ENCODE data around the gene PAH.

DNA sequence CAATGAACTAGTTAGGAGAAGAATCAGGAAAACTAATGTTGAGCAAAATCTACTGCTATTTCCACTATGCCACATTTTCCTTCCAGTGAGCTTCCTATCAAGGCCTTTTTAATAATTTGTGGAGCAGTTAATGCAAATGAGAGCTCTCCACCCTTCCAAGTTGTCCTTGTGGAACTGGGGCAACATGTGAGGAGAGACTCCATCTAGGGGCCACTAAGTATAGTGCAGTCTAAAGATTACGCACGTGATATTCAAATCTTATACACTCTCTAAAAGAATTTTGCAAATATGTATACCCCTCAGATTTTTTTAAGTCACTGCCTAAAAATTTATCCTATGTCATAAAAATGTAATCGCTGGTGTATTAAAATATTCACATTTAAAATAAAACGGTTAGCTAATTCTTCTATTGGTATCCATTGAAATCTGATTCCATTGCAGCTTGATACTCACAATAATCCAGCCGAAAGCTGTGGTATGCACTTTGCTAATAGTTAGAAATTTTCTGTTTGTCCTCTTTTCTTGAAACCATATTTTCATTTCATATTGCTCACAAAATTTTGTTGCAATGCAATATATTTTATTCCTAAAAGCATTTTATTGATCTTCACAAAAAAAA, 100.1 kb downstream of the PAH start:
- TF ChIP-seq, protein P1, sequence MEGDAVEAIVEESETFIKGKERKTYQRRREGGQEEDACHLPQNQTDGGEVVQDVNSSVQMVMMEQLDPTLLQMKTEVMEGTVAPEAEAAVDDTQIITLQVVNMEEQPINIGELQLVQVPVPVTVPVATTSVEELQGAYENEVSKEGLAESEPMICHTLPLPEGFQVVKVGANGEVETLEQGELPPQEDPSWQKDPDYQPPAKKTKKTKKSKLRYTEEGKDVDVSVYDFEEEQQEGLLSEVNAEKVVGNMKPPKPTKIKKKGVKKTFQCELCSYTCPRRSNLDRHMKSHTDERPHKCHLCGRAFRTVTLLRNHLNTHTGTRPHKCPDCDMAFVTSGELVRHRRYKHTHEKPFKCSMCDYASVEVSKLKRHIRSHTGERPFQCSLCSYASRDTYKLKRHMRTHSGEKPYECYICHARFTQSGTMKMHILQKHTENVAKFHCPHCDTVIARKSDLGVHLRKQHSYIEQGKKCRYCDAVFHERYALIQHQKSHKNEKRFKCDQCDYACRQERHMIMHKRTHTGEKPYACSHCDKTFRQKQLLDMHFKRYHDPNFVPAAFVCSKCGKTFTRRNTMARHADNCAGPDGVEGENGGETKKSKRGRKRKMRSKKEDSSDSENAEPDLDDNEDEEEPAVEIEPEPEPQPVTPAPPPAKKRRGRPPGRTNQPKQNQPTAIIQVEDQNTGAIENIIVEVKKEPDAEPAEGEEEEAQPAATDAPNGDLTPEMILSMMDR (IDR thresholded peaks at IDR 0.05): peak; percentile 23 to 57 (median 34)
- TF ChIP-seq POLR2A (IDR thresholded peaks at IDR 0.05) (no peak), POLR2AphosphoS5 (IDR thresholded peaks at IDR 0.05) (no peak)

All from breast epithelium (tissue), 3 donors.